Measurements from ENCODE around the gene CELA3A. TPM values are rescaled to one million over a fixed set of nuclear protein-coding genes. Genes with fewer than 3 reads are reported as not detected.

CELA3A gene
- total and polyA plus RNA-seq, 10 donors = 0.45 to 5.2 (median 1.3) TPM; not detected in 4

DNA sequence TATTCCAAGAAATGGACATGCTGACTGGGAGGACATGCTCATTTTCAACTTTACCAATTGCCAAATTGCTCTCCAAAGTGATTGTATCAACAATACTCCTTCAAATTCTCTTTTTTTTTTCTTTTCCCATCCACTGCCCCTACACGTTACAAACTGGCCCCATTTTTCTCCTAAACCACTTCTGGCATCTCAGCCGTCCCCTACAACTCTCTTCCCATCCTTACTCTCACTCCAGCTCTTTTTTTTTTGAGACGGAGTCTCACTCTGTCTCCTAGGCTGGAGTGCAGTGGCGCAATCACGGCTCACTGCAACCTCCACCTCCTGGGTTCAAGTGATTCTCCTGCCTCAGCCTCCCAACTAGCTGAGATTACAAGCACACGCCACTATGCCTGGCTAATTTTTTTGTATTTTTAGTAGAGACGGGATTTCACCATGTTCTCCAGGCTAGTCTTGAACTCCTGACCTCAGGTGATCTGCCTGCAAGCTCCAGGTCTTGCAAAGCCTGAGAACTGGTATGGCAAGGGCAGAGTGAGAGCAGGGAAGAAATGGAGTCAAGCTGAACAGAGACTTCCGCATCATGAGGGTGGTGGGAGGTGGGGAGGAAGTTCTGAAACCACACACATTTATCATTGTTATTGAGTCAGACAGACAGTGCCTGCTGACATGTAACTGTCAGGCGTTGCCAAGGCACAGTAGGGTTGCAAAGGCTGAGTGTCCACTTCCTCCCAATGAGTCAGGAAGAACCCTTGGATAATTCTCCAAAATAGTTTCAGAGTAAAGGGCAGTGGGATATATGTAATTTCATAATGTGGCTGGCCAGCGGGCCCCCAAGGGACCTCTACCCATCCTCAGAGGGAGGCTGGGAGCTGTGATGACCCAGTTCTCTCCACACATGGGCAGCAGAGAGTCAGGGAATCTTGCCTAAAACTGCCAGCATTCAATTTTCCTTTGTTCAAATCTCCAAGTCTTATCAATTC lies 17.4 kb downstream of the CELA3A start:
- H3K27me3 ChIP-seq (replicated peaks in 1 of 7) = no peaks in the 10 kb centered on the region
- TF ChIP-seq POLR2A (IDR thresholded peaks at IDR 0.05) = no peak
- peak in 1 of 3 donors; percentile 89 for TF ChIP-seq POLR2AphosphoS5 (IDR thresholded peaks at IDR 0.05)
- TF ChIP-seq CTCF (IDR thresholded peaks at IDR 0.05 in 8 of 11, conservative IDR thresholded peaks at IDR 0.05 in 3 of 11) = peak in 7 of 11 experiments; percentile 9 to 34 (median 24)
- 32 to 42% (median 38%) methylated on average over 10 of the region's 10 CpGs for WGBS, 5 donors
- peak; percentile 85 for DNase-seq
- H3K9me3 ChIP-seq = no peaks in the 10 kb centered on the region
- H3K4me3 ChIP-seq = peak overlapping the region in 1 of 8 donors; percentile 50
- H3K27ac ChIP-seq = peak overlapping the region; percentile 6 to 92 (median 79)
- H3K36me3 ChIP-seq = no peaks in the 10 kb centered on the region
- peaks cover 7 to 37% (median 28%) of the 10 kb centered on the region in 6 donors for H3K4me1 ChIP-seq
- intact Hi-C loops (cut with DNase I; ENCODE audit: low total_unique reads) = no loop called here

DNA sequence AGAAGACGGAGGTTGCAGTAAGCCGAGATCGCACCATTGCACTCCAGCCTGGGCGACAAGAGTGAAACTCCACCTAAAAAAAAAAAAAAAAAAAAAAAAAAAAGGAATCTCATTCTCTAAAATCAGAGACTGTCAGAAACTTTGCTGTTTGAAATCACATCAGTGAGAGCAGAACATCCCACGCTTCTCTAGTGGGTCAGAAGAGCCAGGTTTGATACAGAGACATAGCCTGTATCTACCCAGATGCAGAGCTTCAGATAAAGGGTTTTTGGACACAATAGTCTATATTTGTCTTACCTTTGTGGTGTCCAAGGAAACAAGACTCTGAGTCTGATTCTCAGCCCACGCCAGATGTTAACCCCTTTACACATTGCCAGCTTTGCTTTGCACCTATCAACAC lies 19.6 kb downstream of the CELA3A start:
- DNase-seq = no peak
- peaks cover 7 to 53% (median 39%) of the 10 kb centered on the region in 6 donors for H3K4me1 ChIP-seq
- no peaks in the 10 kb centered on the region for H3K36me3 ChIP-seq
- H3K27ac ChIP-seq = no peak overlapping the region
- TF ChIP-seq CTCF (IDR thresholded peaks at IDR 0.05 in 8 of 11, conservative IDR thresholded peaks at IDR 0.05 in 3 of 11) (no peak), POLR2AphosphoS5 (IDR thresholded peaks at IDR 0.05) (no peak), POLR2A (IDR thresholded peaks at IDR 0.05) (no peak)
- WGBS, 5 donors = 91 to 99% (median 93%) methylated on average over 6 of the region's 6 CpGs
- H3K9me3 ChIP-seq = no peaks in the 10 kb centered on the region
- intact Hi-C loops (cut with DNase I; ENCODE audit: low total_unique reads) = no loop called here
- H3K27me3 ChIP-seq (replicated peaks in 1 of 7) = no peaks in the 10 kb centered on the region
- H3K4me3 ChIP-seq = no peak overlapping the region

- Histone ChIP-seq H3K4me3 (peak overlapping the region; percentile 66 to 95 (median 84)), H3K27me3 (replicated peaks in 1 of 7) (no peaks in the 10 kb centered on the region), H3K36me3 (no peaks in the 10 kb centered on the region), H3K4me1 (peaks cover 0 to 54% (median 31%) of the 10 kb centered on the region in 6 donors), H3K27ac (peak overlapping the region; percentile 97 to 100 (median 99)), H3K9me3 (no peaks in the 10 kb centered on the region)
- WGBS, 5 donors = 1 to 3% (median 1%) methylated on average over 29 to 33 of the region's 33 CpGs
- TF ChIP-seq POLR2A (IDR thresholded peaks at IDR 0.05) (peak in 1 of 3 donors; percentile 8), CTCF (IDR thresholded peaks at IDR 0.05 in 8 of 11, conservative IDR thresholded peaks at IDR 0.05 in 3 of 11) (peak in 4 of 11 experiments; percentile 13 to 20 (median 18)), POLR2AphosphoS5 (IDR thresholded peaks at IDR 0.05) (no peak)
- intact Hi-C loops (cut with DNase I; ENCODE audit: low total_unique reads) = no loop called here
- DNase-seq = peak; percentile 89
Measured at GRCh38 chr1:22024485-22025367, 23.3 kb downstream of the CELA3A start.

Data from spleen (tissue), 11 donors.